OCI-LY1 (cell line): ENCODE results near the gene LRP5.

Experiments
- EZH2 ChIP-seq: fragments of 200-600 bp; sonication (generic), shearing (Covaris generic); IDR thresholded peaks from 2 replicates; pipeline ENCODE4 v1.8.0; 2017; ENCODE audit warnings: borderline replicate concordance, mixed run types, mild to moderate bottlenecking, antibody characterized with exemption, low read length, moderate library complexity, mixed read lengths
- TF ChIP-seq, protein P1 (sequence below): fragments of 200-600 bp; sonication (generic), shearing (Covaris generic); IDR thresholded peaks from 2 replicates; pipeline ENCODE4 v1.5.1; 2017; ENCODE audit warnings: mild to moderate bottlenecking, antibody characterized with exemption, low read length, moderate library complexity, mixed read lengths

DNA sequence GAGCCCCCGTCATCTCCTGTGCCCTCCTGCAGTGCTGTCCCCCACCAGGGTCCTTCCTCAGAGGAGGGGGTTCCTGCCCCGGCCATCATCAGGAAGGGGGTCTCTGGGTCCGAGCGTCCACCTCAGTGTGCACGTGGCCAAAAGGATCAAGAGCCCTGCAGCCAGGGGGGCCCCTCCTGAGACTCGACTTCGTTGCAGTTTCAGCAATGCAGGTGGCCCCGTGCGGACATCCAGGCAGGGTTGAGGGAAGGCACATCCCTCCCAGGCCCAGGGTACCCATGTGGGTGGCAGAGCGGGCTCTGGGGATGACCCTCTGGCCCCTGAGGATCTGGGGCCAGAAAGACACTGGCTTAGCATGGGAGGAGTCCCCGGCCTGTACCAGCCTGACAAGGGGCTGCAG is 41.3 kb downstream of the LRP5 start:
- TF ChIP-seq, protein P1, sequence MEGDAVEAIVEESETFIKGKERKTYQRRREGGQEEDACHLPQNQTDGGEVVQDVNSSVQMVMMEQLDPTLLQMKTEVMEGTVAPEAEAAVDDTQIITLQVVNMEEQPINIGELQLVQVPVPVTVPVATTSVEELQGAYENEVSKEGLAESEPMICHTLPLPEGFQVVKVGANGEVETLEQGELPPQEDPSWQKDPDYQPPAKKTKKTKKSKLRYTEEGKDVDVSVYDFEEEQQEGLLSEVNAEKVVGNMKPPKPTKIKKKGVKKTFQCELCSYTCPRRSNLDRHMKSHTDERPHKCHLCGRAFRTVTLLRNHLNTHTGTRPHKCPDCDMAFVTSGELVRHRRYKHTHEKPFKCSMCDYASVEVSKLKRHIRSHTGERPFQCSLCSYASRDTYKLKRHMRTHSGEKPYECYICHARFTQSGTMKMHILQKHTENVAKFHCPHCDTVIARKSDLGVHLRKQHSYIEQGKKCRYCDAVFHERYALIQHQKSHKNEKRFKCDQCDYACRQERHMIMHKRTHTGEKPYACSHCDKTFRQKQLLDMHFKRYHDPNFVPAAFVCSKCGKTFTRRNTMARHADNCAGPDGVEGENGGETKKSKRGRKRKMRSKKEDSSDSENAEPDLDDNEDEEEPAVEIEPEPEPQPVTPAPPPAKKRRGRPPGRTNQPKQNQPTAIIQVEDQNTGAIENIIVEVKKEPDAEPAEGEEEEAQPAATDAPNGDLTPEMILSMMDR = no peak
- TF ChIP-seq EZH2 = no peak
